Measurements from ENCODE around the gene NOTCH2.
"Not testable (repeated sequence)": the region's sequence is repeated elsewhere in the genome, so short reads cannot be mapped to it uniquely, and the experiment has no call there.

- TF ChIP-seq, protein P1, sequence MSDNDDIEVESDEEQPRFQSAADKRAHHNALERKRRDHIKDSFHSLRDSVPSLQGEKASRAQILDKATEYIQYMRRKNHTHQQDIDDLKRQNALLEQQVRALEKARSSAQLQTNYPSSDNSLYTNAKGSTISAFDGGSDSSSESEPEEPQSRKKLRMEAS (IDR thresholded peaks at IDR 0.05; ENCODE audit: low read depth, low read length), result not testable (repeated sequence)
- TF ChIP-seq, protein P2, sequence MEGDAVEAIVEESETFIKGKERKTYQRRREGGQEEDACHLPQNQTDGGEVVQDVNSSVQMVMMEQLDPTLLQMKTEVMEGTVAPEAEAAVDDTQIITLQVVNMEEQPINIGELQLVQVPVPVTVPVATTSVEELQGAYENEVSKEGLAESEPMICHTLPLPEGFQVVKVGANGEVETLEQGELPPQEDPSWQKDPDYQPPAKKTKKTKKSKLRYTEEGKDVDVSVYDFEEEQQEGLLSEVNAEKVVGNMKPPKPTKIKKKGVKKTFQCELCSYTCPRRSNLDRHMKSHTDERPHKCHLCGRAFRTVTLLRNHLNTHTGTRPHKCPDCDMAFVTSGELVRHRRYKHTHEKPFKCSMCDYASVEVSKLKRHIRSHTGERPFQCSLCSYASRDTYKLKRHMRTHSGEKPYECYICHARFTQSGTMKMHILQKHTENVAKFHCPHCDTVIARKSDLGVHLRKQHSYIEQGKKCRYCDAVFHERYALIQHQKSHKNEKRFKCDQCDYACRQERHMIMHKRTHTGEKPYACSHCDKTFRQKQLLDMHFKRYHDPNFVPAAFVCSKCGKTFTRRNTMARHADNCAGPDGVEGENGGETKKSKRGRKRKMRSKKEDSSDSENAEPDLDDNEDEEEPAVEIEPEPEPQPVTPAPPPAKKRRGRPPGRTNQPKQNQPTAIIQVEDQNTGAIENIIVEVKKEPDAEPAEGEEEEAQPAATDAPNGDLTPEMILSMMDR (IDR thresholded peaks at IDR 0.05; ENCODE audit: low read depth, low read length), result not testable (repeated sequence)
Measured at GRCh38 chr1:120105288-120105687, 35.8 kb upstream of the NOTCH2 start.
